ENCODE data around the gene CSNK2B.

The CSNK2B gene

DNA sequence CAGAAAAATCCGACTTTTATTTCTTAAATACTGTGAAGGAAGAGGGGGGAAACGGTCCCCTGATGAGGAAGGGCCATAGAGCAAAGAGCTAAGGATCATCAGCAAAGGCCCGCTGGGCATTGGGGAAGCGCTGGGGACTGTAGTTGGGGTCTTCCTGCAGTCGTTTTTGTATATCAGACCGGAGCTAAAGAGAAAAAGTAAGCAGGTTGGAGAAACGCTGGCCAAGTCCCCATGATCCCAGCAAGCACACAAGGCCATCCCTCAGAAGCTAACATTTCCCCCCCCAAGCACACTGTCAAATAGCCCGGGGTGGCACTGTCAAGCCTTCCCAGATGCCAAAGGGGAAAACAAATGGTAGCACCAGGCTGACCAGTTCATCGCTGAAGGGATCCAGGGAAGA is 26.8 kb upstream of the CSNK2B start:
- no peak for DNase-seq

DNA sequence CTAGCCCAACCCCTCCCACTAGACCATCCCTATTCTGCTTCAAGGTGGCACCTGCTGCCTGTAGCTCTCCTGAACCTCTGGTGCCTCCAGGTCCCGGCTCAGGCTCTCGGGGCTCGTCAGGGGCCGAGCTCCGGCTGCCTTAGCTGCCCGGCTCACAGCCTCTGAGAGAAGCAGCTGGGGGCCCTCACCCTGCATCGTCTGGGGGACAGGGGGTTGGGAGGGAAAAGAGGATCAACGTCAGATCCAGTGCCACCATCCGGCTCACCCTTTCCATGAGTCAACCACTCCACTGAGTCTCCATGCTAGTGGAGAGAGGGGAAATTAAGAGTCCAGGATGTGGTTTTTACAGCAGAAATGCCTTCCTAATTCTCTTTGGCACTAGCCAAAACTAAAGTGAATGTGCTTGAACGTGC is 26.4 kb upstream of the CSNK2B start:
- no peak for DNase-seq

DNA sequence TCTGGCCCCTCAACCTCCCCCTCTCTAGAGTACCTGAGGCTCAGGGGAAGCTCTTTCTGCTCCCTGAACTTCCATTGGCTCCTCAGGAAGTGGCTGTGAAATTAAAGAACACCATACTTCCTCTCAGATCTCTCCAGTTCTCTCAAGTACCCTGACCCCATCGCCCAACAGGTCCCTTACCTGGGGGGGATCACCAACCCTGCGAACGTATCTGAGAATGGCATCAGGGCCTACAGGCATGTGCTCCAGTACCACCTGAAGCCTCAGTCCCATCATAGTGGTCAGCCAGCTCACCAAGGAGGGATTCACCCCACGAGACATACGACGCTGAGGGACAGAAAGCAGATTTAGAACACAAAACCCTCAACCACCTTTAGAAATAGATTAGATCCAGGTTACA is 25.3 kb upstream of the CSNK2B start:
- no peak for DNase-seq

DNA sequence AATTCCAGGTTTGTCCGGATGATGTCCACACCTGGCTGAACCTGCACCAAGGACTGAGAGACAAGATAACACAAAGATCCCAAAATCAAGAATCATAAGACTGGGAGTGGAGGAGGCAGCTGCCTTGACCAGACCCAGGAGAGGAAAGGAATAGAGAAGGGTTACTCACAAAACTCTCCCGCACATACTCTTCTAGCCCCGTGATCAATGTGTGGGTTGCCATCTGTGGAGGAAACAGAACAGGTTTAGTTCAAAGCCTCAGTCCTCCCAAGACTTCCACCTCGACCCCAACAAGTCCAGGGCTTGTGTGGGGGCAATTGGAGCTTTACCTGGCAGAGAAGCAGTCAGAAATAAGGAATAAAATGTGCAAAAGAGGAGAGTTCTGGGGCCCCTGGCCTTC is 24.5 kb upstream of the CSNK2B start:
- DNase-seq: no peak

DNA sequence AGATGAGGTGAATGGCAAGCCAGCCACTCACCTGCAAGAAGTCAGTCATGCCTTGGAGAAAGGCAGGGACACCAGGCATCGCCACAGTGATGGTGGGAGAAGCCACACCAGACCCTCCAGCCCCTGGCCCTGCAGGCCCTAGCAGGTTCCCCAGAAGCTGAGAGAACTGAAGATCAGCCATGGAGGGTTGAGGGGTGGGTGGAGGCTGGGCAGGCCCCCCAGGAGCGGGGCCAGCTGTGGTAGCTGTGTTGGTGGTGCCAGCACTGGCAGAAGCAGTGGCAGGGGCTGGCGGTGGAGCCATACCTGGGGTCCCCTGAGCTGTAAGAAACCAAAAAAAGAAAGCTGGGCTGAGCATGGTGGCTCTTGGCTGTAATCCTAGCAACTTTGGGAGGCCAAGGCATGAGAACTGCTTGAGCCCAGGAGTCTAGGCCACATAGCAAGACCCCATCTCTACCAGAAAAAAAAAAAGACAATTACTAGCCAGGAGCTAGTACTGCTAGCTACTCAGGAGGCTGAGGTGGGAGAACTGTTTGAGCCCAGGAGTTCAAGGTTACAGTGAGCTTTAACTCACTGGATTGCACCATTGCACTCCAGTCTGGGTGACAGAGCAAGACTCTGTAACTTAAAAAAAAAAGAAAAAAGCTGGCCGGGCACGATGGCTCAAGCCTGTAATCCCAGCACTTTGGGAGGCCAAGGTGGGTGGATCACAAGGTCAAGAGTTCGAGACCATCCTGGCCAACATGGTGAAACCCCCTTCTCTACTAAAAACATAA is 22.9 kb upstream of the CSNK2B start:
- DNase-seq: no peak

DNA sequence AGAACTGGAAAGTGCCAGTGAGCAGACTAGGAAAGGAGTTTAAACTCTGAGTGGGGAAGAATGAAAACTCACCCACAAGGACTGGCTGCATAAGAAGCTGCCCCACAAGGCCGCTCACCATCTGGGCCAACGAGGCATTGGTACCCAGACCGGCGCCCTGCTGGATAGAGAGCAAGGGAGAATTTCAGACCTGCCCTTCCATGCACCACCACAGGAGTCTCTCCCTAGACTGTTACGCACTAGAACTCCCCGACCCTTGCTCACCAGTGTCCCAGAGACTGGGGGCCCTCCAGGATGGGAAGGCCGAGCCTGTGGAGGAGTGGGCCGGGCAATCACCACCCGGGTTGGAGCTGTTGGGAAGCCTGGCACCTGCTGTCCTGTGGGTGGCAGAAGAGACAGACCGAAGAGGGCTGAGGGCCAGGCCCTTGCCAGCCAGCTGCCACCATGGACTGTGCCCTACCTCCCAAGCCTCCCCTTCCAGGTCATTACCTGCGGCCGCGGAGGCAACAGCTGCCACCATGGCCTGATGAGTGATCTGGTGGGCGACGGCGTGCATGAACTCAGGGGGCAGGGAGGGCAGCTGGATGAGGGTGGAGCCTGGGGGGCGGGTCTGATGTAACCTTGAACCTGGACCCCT is 21.9 kb upstream of the CSNK2B start:
- DNase-seq: no peak

DNA sequence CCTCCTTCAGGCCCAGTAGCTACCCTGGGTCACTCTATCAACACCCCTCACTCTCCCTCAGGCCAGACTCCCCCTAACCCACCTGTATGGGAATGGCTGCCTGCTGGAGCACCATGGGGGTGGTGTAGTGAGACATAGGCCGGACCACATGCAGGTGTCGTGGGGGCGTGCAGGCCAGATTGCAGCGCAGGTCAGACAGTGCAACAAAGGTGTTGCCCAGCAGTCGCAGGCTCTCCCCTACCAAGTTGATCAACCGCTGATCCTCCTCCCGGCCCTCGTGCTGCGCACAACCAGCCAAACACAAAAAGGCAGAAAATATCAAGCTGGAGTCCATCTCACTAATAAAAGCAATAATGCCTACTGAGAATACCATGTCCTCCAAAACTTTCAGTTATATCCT is 20.6 kb upstream of the CSNK2B start:
- no peak for DNase-seq

DNA sequence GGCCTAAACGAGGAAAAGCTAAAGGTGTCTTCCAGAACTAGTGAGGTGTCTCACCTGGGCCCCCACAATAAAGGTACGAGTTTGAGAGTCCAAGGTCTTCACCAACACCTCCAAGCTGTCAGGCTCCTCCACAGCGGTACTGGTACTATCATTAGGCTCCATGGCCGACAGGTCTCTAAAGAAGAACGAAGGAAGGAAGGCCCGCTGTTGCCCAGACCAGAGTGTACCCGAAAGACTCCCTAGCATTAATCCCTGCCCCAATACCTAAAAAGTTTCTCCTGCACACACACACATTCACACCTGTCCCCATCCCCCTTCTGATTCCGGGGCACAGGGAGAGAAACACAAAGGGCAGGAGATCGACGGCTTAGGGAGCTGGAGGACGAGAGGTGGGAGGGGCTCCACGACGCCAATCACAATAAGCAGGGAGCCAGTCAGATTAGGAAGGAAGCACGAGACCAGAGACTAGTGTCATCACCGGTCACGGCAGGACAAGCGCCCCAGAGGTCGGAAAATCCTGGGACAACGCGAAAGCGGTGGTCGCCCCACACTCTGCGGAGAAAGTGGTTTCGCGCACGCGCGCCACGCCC is 14.2 kb upstream of the CSNK2B start:
- DNase-seq: peak in 1 of 5 experiments; percentile 83

DNA sequence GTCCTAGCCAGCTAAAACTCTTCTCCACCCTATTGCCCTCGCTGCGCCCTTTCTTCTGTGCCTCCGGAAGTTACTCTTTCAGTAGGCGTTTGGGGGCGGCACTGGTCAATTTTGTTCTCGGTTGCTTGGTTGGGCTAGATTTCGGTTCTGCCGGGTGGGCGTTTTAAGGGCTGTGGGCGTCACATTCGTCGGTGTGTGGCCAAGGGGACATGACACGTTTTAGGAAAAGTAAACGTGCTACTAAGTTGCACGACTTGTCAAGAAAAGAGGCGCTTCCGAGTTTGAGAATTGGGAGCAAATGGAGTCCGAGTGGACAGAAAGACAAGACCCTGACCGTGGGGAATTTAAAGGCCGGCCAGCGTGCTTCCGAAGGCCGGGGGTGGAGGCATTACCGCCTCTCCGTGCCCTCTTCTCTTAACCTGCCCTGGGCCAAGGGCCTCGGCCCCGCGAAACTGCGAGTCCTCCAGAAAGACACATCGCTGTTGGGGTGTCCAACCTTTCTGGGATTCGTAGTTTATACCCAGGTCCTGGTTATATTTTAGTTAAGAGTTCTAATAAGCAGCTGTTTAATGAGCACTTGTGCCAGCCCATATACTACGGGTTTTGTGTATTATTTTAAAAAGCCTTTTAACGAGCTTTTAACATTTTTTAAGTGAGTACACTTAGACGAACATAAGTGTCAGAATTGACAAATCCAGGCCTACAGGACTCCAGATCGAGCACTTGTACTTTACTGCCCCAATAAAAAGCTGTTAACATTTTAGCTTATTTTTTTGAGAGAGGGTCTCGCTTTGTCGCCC is 12.8 kb upstream of the CSNK2B start:
- DNase-seq: peak in 4 of 5 experiments; percentile 54 to 89 (median 76)

DNA sequence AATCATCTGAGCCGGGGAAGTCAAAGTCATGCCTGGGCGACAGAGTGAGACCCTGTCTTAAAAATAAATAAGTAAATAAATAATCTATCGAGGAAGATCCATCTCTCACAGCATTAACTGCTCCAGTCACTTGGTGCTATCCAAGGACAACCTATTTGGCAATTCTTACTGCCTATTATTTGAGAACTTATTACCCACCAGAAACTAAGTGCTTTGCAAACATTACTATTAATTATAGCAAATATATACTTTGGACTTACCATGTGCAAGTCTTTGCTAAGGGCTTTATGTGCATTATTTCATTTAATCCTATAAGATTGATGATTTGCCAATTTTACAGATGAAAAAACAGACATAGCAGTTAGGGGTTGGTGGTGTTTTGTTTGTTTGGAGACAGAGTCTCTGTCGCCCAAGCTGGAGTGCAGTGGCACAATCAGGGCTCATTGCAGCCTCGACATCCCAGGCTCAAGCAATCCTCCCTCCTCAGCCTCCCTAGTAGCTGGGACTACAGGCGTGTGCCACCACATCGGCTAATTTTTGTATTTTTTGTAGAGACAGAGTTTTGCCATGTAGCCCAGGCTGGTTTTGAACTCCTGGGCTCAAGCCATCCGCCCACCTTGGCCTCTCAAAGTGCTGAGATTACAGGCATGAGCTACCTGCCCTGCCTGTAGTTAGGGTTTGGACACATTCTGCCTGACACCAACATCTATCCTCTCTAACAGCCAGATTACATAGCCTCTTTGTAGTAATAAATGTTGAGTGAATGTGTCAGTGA is 11.1 kb upstream of the CSNK2B start:
- DNase-seq: no peak

DNA sequence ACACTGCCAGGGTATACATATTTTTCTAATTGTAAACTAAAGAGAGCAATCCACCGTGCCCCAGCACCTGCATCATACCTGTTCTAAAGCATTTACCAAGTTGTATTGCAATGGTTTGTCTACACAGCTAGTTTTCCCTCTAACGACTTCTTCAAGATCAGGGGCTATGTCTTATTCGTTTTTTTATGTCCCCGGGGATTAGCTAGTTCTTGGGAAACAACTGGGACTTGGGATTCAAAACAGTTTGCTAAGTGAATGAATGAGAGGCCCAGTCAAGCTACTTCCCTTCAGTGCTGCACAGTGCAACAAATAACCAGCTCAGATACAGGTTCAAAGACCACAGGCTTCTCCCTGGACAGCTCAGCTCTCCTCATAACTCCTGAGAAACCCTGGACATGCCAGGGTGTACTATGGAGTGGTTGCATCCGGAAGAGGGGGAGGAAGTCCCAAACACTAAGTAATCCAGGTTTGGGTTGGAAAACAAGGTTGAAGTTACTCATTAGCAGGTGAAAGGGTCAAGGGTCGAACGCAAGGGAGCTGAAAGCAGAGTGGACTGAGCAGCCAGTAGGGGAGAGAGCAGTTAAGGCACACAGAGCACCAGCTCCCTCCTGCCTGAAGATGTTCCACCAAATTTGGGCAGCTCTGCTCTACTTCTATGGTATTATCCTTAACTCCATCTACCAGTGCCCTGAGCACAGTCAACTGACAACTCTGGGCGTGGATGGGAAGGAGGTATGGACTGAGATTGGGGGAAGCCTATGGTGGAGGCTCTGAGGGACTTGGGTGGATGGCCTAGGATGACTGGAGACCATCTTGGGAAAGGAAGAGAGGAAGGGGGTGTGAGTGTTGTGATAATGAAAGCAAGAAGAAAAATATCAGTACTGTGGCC is 10.3 kb upstream of the CSNK2B start, which contains the start of gene APOM:
TSS of gene APOM (plus strand) at position 546 of the 889 bp plus-strand sequence. CDS start at position 619, 73 bp downstream.
- DNase-seq: no peak

DNA sequence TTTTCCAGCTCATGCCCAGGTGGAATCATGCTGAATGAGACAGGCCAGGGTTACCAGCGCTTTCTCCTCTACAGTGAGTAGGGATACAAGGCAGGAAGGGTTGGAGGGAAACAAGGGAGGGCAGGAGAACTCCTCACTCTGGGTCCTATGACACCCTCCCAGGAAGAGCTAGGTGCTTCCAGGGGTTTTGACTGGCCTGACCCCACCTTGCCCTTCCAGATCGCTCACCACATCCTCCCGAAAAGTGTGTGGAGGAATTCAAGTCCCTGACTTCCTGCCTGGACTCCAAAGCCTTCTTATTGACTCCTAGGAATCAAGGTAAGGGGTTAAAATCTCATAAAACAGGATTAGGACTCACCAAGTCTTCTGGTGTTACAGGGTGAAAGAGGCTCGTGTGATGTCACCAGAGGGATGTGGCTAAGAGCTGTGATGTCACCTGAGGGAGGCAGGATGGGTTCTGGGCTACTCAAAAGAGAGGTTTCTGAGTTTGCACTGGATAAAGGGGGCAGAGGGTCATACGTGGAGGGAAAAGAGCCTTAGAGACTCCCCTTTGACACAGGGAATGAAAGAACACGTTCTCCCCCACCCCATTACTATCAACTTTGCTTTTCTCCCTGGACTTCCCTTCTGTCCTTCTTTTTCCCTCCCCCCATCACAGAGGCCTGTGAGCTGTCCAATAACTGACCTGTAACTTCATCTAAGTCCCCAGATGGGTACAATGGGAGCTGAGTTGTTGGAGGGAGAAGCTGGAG is 8.3 kb upstream of the CSNK2B start:
- DNase-seq: peak in 1 of 5 experiments; percentile 65

DNA sequence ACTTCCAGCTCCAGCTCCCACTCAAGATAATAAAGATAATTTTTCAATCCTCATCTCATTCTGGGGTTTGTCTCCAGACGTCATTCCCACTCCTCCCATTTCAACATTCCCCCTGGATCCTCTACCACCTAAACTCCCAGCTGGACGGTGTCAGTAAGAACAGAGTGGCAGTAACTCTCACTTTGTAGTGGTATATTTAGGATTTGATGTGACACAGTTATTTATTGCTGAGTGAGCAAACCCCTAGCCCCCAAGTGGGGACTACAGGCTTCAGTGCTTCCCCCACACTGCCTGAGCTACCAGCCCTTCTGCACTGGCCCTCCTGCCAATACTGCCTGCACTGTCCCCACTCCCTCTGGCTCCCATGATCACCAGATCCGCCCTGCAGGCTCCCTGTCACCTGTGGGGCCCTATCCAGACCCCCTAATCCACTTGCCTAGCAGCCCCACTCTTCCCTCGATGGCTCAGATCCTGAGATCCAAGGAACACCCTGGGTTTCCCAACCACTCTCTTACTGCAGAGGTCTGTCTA is 7.7 kb upstream of the CSNK2B start:
- DNase-seq: no peak

DNA sequence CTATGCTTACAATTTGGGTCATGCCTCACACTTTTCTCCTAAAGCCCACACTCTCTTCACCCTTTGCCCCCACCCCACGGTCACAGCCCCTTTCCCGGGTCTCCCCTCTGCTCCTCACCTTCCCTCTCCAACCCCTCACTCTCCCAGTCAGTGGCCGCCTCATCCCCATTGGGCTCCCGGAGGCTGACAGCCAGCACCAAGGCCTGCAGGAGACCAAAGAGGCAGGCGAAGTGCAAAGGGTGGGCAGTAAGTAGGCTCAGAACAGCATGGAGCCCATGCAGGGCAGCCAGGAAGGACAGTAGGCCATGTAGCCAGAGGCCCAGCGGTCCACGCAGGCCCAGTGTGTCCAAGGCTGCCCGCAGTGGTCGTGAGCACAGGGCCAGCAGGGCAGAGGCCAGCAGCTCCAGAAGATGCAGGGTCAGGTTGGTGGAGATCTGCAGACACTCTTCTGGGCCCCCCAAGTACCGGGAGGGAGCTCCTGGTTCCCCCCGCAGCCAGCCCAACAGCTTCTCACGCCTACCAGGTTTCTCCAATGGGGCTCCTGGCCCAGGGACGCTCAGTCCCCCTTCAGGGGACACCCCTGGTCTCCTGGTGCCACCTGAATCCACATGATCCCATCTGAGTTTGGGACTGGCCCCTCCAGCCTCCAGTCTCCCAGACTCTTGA is 6.8 kb upstream of the CSNK2B start:
- no peak for DNase-seq

DNA sequence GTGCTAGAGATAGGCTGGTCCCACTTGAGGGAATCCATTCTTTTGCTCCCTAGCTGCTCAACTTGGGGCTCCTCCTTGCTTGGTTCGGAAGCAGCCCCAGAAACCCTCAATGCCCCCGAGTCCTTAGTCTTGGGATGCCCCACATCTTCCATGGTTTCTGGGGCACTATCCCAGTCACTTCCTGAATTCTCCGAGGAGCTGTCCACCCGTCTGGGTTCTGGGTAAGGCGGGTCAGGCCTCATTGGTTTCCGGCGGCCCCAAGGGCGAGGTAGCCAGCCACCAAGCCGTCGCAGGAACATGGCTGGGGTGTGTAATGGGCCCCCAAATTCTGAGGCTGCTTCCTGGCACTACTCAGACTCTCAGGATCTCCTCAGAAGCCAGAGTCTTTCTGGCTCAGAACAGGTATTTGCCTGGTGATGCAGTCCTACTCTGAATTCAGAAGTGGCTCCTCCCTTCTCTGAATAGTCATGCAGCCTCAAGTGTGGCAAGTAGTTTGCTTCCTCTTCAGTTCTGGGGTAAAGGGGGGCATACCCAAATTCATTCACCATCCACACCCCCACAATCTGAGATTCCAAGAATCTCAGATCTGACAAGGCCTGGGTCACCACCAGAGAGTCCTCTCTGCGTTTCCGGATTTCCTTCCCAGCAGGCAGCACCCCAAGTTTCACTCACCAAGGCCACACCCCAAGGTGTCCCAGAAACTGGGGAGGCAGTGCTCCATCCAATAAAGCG is 6.1 kb upstream of the CSNK2B start:
- DNase-seq: peak in 1 of 5 experiments; percentile 61

DNA sequence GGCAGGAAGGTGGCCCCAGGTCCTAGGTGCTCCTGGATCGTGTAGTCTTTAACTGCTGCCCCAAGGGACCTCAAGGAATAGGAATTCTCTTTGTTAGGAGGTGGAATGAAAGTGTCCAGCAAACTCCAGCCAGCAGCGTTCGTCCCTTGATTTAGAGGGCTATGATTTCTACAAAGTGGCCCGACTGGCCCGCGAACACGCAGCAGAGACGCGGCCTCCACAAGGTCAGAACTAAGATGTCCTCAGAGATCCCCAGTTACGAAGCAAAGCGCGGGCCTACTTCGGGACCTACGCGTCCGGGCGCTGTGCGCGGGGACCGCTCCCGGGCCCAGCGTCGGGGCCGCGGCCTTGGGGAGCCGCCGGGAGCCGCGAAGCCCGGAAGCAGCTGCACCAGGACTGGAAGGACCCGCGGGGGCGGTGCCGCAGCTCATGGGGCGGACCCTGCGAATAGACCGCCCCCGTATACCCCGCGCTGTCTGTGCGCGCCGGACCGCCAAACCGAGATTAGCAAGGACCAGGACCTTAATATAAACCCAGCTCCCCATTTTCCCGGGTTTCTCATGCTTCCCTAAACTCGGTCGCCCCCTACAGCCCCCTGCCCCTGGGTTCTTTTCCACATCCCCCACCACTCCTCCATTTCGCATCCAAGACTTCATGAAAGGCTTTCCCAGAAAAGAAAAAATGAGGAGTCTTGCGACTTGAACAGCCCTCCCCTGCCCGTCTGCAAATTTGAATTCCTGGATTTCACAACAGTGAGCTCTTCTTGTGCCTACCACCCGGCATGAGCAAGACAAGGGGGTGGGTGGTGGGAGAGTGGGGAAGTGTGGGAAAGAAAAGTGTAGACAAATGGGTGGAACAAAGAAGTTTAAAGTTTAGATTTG is 5.3 kb upstream of the CSNK2B start, which contains the start of gene C6orf47:
TSS of gene C6orf47 (minus strand) at position 398 of the 881 bp plus-strand sequence. CDS start 831 bp downstream, outside the sequence.
- DNase-seq: peak; percentile 46 to 84 (median 66)
